ENCODE measurements around the gene CFAP77. TPM values are rescaled to one million over a fixed set of nuclear protein-coding genes. Genes with fewer than 3 reads are reported as not detected.

The CFAP77 gene
- total and polyA plus RNA-seq, 9 of the 15 experiments (the other 6 are each of a cell fraction or from before 2014, with no cell fraction given): not detected

DNA sequence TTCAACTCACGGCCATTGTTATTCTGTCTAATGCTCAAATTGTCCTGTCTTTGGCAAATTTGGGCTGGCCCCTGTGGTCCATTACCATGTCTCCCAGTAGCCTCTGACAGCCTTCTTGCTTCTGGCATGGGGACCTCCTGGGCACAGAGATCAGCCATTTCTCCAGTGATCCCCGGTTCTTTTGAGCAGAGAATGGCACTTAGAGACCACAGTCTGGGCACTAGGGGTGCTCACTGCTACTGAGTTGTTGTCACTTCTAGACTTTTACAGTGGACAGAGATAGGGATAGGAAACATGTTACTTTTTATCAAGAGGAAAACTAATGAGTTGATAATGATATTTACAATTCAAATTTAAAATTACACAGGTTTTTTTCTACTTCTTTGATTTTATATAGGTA, 124.8 kb downstream of the CFAP77 start:
- WGBS (ENCODE audit: insufficient coverage, low coverage, missing lambda C conversion rate): 0% methylated on average over 2 of the region's 2 CpGs
- no peak for DNase-seq (ENCODE audit: extremely low read depth in 1 of 4, low spot score in 3 of 4)
- POLR2A ChIA-PET: interaction anchor here (1.0 kb wide), 1 partner anchor 11 kb away, joined by 8 read pairs; no protein-coding TSS in a partner anchor
- Histone ChIP-seq H3K4me1 (replicated peaks in 1 of 2; ENCODE audit: control insufficient read depth in 2 of 2, insufficient read depth in 2 of 2, low read length in 2 of 2) (no peaks in the 10 kb centered on the region), H3K79me2 (ENCODE audit: control insufficient read depth, insufficient read depth, low read length) (no peaks in the 10 kb centered on the region), H3K36me3 (ENCODE audit: control insufficient read depth, insufficient read depth, low read length) (no peaks in the 10 kb centered on the region), H3K9me1 (ENCODE audit: control insufficient read depth, insufficient read depth, low read length) (no peaks in the 10 kb centered on the region), H3K27ac (ENCODE audit: extremely low read depth, low read depth, low read length) (no peak overlapping the region), H3K4me3 (no peak overlapping the region), H3K4me2 (ENCODE audit: insufficient read depth, low read length) (no peak overlapping the region), H3K27me3 (ENCODE audit: control insufficient read depth in 2 of 2, insufficient read depth in 2 of 2, low read length in 2 of 2) (peaks cover 35 to 65% of the 10 kb centered on the region in 2 experiments; a peak in 4 of 5 replicates), H4K20me1 (replicated peaks; ENCODE audit: control insufficient read depth, insufficient read depth, low read length) (no peaks in the 10 kb centered on the region), H2AFZ (ENCODE audit: low read depth, low read length) (no peak overlapping the region), H3K9me3 (replicated peaks; ENCODE audit: control insufficient read depth, insufficient read depth, low read depth, low read length) (no peaks in the 10 kb centered on the region), H3K9ac (ENCODE audit: insufficient read depth in 1 of 2, low read depth in 2 of 2, low read length in 2 of 2) (no peak overlapping the region)
- TF ChIP-seq MAX (CRISPR knock-in tag; IDR thresholded peaks at IDR 0.05) (no peak), ZBTB11 (CRISPR knock-in tag; IDR thresholded peaks at IDR 0.05) (no peak), RBBP5 (IDR thresholded peaks at IDR 0.05; ENCODE audit: borderline replicate concordance, insufficient read depth, low read length, poor library complexity, severe bottlenecking) (no peak), ETV5 (CRISPR knock-in tag; IDR thresholded peaks at IDR 0.05; ENCODE audit: low read depth) (no peak), ZBTB7A (IDR thresholded peaks at IDR 0.05; ENCODE audit: borderline replicate concordance, control insufficient read depth, low read depth, low read length) (no peak), ZNF282 (CRISPR knock-in tag; IDR thresholded peaks at IDR 0.05) (no peak), TOE1 (IDR thresholded peaks at IDR 0.05; ENCODE audit: borderline replicate concordance) (no peak), TOE1 (CRISPR knock-in tag; IDR thresholded peaks at IDR 0.05; ENCODE audit: borderline replicate concordance, low read depth) (no peak), TFE3 (CRISPR knock-in tag; IDR thresholded peaks at IDR 0.05) (no peak), SUPT5H (IDR thresholded peaks at IDR 0.05) (no peak), SMARCA4 (IDR thresholded peaks at IDR 0.05) (no peak)
- TF ChIP-seq, protein P1, sequence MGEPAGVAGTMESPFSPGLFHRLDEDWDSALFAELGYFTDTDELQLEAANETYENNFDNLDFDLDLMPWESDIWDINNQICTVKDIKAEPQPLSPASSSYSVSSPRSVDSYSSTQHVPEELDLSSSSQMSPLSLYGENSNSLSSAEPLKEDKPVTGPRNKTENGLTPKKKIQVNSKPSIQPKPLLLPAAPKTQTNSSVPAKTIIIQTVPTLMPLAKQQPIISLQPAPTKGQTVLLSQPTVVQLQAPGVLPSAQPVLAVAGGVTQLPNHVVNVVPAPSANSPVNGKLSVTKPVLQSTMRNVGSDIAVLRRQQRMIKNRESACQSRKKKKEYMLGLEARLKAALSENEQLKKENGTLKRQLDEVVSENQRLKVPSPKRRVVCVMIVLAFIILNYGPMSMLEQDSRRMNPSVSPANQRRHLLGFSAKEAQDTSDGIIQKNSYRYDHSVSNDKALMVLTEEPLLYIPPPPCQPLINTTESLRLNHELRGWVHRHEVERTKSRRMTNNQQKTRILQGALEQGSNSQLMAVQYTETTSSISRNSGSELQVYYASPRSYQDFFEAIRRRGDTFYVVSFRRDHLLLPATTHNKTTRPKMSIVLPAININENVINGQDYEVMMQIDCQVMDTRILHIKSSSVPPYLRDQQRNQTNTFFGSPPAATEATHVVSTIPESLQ (CRISPR knock-in tag; IDR thresholded peaks at IDR 0.05): no peak
- FAIRE-seq: no peak
- no TSS peak for BruUV-seq (replicated peaks)
- intact Hi-C loops (cut with micrococcal nuclease): no loop called here
- CTCF ChIA-PET (ENCODE audit: low intra/inter-chr PET ratio): no interaction called here
- no peak for ATAC-seq
- in situ Hi-C loops (cut with MboI): no loop called here

Data from K562 (cell line).